Astrocyte (in vitro differentiated cells and primary cell): ENCODE results near the gene PRKCH. TPM values are rescaled to one million over a fixed set of nuclear protein-coding genes. Genes with fewer than 3 reads are reported as not detected.
A peak's percentile ranks its signal among the peaks of the same experiment; 100 is the strongest.

ENCODE experiments used
- DNase-seq: peaks from one replicate; pipeline ENCODE4 v3.0.0-alpha.2; 2010; ENCODE audit warnings: low read depth
- FAIRE-seq: peaks from 2 replicates; lab custom pipeline; 2011; peaks lifted over from hg19 to GRCh38; lab: Jason Lieb, UNC
- H2AFZ ChIP-seq: 2 replicates; pipeline ENCODE4 v1.6.0; 2012; ENCODE audit warnings: low read depth, low read length, inconsistent platforms
- H3K27ac ChIP-seq: 2 replicates; pipeline ENCODE4 v1.5.1; 2011; ENCODE audit warnings: low read depth, low read length, inconsistent platforms
- H3K27me3 ChIP-seq: 2 replicates; pipeline ENCODE4 v1.6.0; 2011; ENCODE audit warnings: low read length, inconsistent platforms; ENCODE audit not compliant: insufficient read depth
- H3K36me3 ChIP-seq: 2 replicates; pipeline ENCODE4 v1.5.1; 2011; ENCODE audit warnings: low read length, inconsistent platforms; ENCODE audit not compliant: insufficient read depth
- H3K4me1 ChIP-seq: 2 replicates; pipeline ENCODE4 v1.5.1; 2011; ENCODE audit warnings: low read length, inconsistent platforms; ENCODE audit not compliant: insufficient read depth
- H3K4me2 ChIP-seq: 2 replicates; pipeline ENCODE4 v1.6.0; 2012; ENCODE audit warnings: low read length, inconsistent platforms
- H3K4me3 ChIP-seq: 2 replicates; pipeline ENCODE4 v1.5.1; 2011; ENCODE audit warnings: low read depth, mild to moderate bottlenecking, low read length, inconsistent platforms; ENCODE audit not compliant: insufficient read depth
- H3K79me2 ChIP-seq: 2 replicates; pipeline ENCODE4 v1.6.0; 2012; ENCODE audit warnings: mild to moderate bottlenecking, low read length, inconsistent platforms; ENCODE audit not compliant: insufficient read depth
- H3K9ac ChIP-seq: 2 replicates; pipeline ENCODE4 v1.6.0; 2012; ENCODE audit warnings: mild to moderate bottlenecking, low read length, inconsistent platforms
- H3K9me3 ChIP-seq: 2 replicates; pipeline ENCODE4 v1.5.1; 2012; ENCODE audit warnings: low read depth, mild to moderate bottlenecking, low read length, inconsistent platforms; ENCODE audit not compliant: insufficient read depth
- H4K20me1 ChIP-seq: 2 replicates; pipeline ENCODE4 v1.6.0; 2012; ENCODE audit warnings: low read length, inconsistent platforms; ENCODE audit not compliant: insufficient read depth
- H3K27ac Mint-ChIP-seq: one replicate; pipeline ENCODE4 v1.8.0; 2021; ENCODE audit warnings: mild to moderate bottlenecking, mixed read lengths; ENCODE audit not compliant: unreplicated experiment
- H3K27me3 Mint-ChIP-seq: one replicate; pipeline ENCODE4 v1.8.0; 2021; ENCODE audit warnings: low read depth, mixed read lengths; ENCODE audit not compliant: unreplicated experiment
- H3K36me3 Mint-ChIP-seq: one replicate; pipeline ENCODE4 v1.8.0; 2021; ENCODE audit warnings: low read depth, mixed read lengths; ENCODE audit not compliant: unreplicated experiment
- H3K4me1 Mint-ChIP-seq: one replicate; pipeline ENCODE4 v1.8.0; 2021; ENCODE audit warnings: low read depth, mixed read lengths; ENCODE audit not compliant: unreplicated experiment
- H3K4me3 Mint-ChIP-seq: one replicate; pipeline ENCODE4 v1.8.0; 2021; ENCODE audit warnings: mild to moderate bottlenecking, moderate library complexity, mixed read lengths; ENCODE audit not compliant: unreplicated experiment
- H3K9me3 Mint-ChIP-seq: one replicate; pipeline ENCODE4 v1.8.0; 2021; ENCODE audit warnings: mild to moderate bottlenecking, mixed read lengths; ENCODE audit not compliant: unreplicated experiment
- CTCF ChIP-seq: IDR thresholded peaks from 2 replicates; pipeline ENCODE4 v1.5.1; 2011; ENCODE audit warnings: low read depth, mild to moderate bottlenecking, inconsistent platforms, low read length, moderate library complexity; ENCODE audit not compliant: insufficient read depth
- EZH2 ChIP-seq: IDR thresholded peaks from 2 replicates; pipeline ENCODE4 v1.6.1; 2012; ENCODE audit warnings: mild to moderate bottlenecking, low read length, inconsistent platforms; ENCODE audit not compliant: insufficient read depth
- total RNA-seq: library from RNA; stranded (reverse); gene quantifications from 2 replicates; pipeline ENCODE4 v1.2.1, GENCODE V29; 2021

PRKCH gene
- total RNA-seq, 1 donor from 2014 or later, result 6.0 TPM

- no peak overlapping the region for H3K27ac Mint-ChIP-seq
- H2AFZ ChIP-seq, result no peak overlapping the region
Measured at GRCh38 chr14:61514927-61515326, 193.5 kb downstream of the PRKCH start.

GRCh38 chr14:61515436-61516117 is 194.2 kb downstream of the PRKCH start:
- Histone ChIP-seq H3K4me3 (no peak overlapping the region), H3K79me2 (no peaks in the 10 kb centered on the region), H3K9me3 (no peaks in the 10 kb centered on the region), H2AFZ (no peak overlapping the region), H3K27me3 (peaks cover 3% of the 10 kb centered on the region), H3K9ac (no peak overlapping the region), H3K4me1 (peaks cover 13% of the 10 kb centered on the region), H4K20me1 (no peaks in the 10 kb centered on the region), H3K4me2 (no peak overlapping the region), H3K27ac (no peak overlapping the region), H3K36me3 (no peaks in the 10 kb centered on the region)
- no peak for FAIRE-seq
- TF ChIP-seq CTCF, result no peak
- no peak for TF ChIP-seq EZH2
- no peak overlapping the region for H3K27ac Mint-ChIP-seq
- no peaks in the 10 kb centered on the region for H3K27me3 Mint-ChIP-seq
- no peaks in the 10 kb centered on the region for H3K36me3 Mint-ChIP-seq
- no peak for DNase-seq
- H3K4me1 Mint-ChIP-seq, result peaks cover 19% of the 10 kb centered on the region
- no peak overlapping the region for H3K4me3 Mint-ChIP-seq
- H3K9me3 Mint-ChIP-seq, result no peaks in the 10 kb centered on the region

More at GRCh38 chr14:61514927-61515326, 193.5 kb downstream of the PRKCH start:
- Histone ChIP-seq H3K27me3 (peaks cover 3% of the 10 kb centered on the region), H3K9ac (no peak overlapping the region), H3K4me2 (no peak overlapping the region), H3K27ac (no peak overlapping the region), H3K36me3 (no peaks in the 10 kb centered on the region), H3K79me2 (no peaks in the 10 kb centered on the region), H3K4me3 (no peak overlapping the region), H3K9me3 (no peaks in the 10 kb centered on the region), H3K4me1 (peaks cover 13% of the 10 kb centered on the region), H4K20me1 (no peaks in the 10 kb centered on the region)
- TF ChIP-seq EZH2 (no peak), CTCF (no peak)
- Mint-ChIP-seq H3K27me3 (no peaks in the 10 kb centered on the region), H3K9me3 (no peaks in the 10 kb centered on the region), H3K4me3 (no peak overlapping the region), H3K4me1 (peaks cover 19% of the 10 kb centered on the region), H3K36me3 (no peaks in the 10 kb centered on the region)
- FAIRE-seq, result no peak
- no peak for DNase-seq

- no peak for FAIRE-seq
- peak; percentile 60 for DNase-seq
- Mint-ChIP-seq H3K27me3 (no peaks in the 10 kb centered on the region), H3K27ac (no peak overlapping the region), H3K9me3 (no peaks in the 10 kb centered on the region), H3K4me3 (no peak overlapping the region), H3K4me1 (peaks cover 19% of the 10 kb centered on the region), H3K36me3 (no peaks in the 10 kb centered on the region)
- H3K36me3 ChIP-seq, result no peaks in the 10 kb centered on the region
- H2AFZ ChIP-seq, result no peak overlapping the region
- H3K27ac ChIP-seq, result no peak overlapping the region
- H3K9ac ChIP-seq, result no peak overlapping the region
- H3K4me2 ChIP-seq, result no peak overlapping the region
- peaks cover 13% of the 10 kb centered on the region for H3K4me1 ChIP-seq
- TF ChIP-seq CTCF (no peak), EZH2 (no peak)
- H3K9me3 ChIP-seq, result no peaks in the 10 kb centered on the region
- H4K20me1 ChIP-seq, result no peaks in the 10 kb centered on the region
- H3K27me3 ChIP-seq, result peaks cover 3% of the 10 kb centered on the region
- H3K4me3 ChIP-seq, result no peak overlapping the region
- H3K79me2 ChIP-seq, result no peaks in the 10 kb centered on the region
Measured at GRCh38 chr14:61516118-61516743, 194.9 kb downstream of the PRKCH start.
